Measurements from ENCODE around the gene TNIP2. TPM values are rescaled to one million over a fixed set of nuclear protein-coding genes. Genes with fewer than 3 reads are reported as not detected.

The TNIP2 gene
- total and polyA plus RNA-seq, 2 of the 8 experiments (the other 6 are each of a cell fraction or from before 2014, with no cell fraction given), result 23.7 to 37.7 TPM

GRCh38 chr4:2802618-2803531, 46.7 kb upstream of the TNIP2 start (continued):
- no peak for TF ChIP-seq CHD7 (IDR thresholded peaks at IDR 0.05; ENCODE audit: insufficient replicate concordance, low read length)
- TF ChIP-seq RXRA (IDR thresholded peaks at IDR 0.05; ENCODE audit: insufficient read depth, low read depth, low read length), result no peak
- TF ChIP-seq MAX (IDR thresholded peaks at IDR 0.05), result no peak
- no peak for TF ChIP-seq POLR2A (IDR thresholded peaks at IDR 0.05; ENCODE audit: control extremely low read depth in 1 of 2, low read depth in 2 of 2, low read length in 2 of 2)
- TF ChIP-seq SRF (IDR thresholded peaks at IDR 0.05; ENCODE audit: low read depth, low read length), result no peak
- TF ChIP-seq MAFK (IDR thresholded peaks at IDR 0.05; ENCODE audit: low read depth, low read length), result no peak
- no peak for TF ChIP-seq JUN (IDR thresholded peaks at IDR 0.05; ENCODE audit: low read depth, low read length)
- TF ChIP-seq NANOG (IDR thresholded peaks at IDR 0.05; ENCODE audit: insufficient read depth, low read depth, low read length, poor library complexity, severe bottlenecking), result no peak
